HepG2 (cell line): Measurements from ENCODE around the gene SYCE3. TPM values are rescaled to one million over a fixed set of nuclear protein-coding genes. Genes with fewer than 3 reads are reported as not detected.

Source experiments
- ATM ChIP-seq: fragments of 450-650 bp; IDR thresholded peaks from 2 replicates; pipeline ENCODE4 v1.7.1; 2017; ENCODE audit warnings: mild to moderate bottlenecking, borderline replicate concordance
- CCAR2 ChIP-seq: fragments of 200-400 bp; formaldehyde crosslinking; optimal IDR thresholded peaks from 2 replicates; pipeline ENCODE3; 2018; ENCODE audit warnings: low read depth, mild to moderate bottlenecking, low read length, moderate library complexity
- CENPT ChIP-seq: sonication (generic); formaldehyde crosslinking; IDR thresholded peaks from 2 replicates; pipeline ENCODE4 v1.8.0; 2022; ENCODE audit warnings: low read depth, mild to moderate bottlenecking, moderate library complexity, missing genetic modification reagents
- FOXC1 ChIP-seq: sonication (generic); formaldehyde crosslinking; IDR thresholded peaks from 2 replicates; pipeline ENCODE4 v1.8.0; 2022; ENCODE audit warnings: mild to moderate bottlenecking, missing genetic modification reagents, borderline replicate concordance
- GABPA ChIP-seq, 2 experiments: IDR thresholded peaks; 2 replicates each; pipeline ENCODE4 v1.6.1; 2011 to 2016; ENCODE audit warnings: low read depth in 2 of 2, low read length in 1 of 2, missing biosample characterization in 1 of 2, missing genetic modification characterization in 1 of 2
- GATA4 ChIP-seq: sonication (generic); IDR thresholded peaks from 2 replicates; pipeline ENCODE4 v1.6.1; 2016; ENCODE audit warnings: antibody characterized with exemption, low read depth, borderline replicate concordance
- HNRNPLL ChIP-seq: fragments of 200-400 bp; formaldehyde crosslinking; IDR thresholded peaks from 2 replicates; pipeline ENCODE4 v1.6.1; 2017; ENCODE audit warnings: mild to moderate bottlenecking, low read depth, low read length; ENCODE audit not compliant: poor library complexity, severe bottlenecking
- NAIF1 ChIP-seq: sonication (generic); formaldehyde crosslinking; IDR thresholded peaks from 2 replicates; pipeline ENCODE4 v1.5.0; 2020; ENCODE audit warnings: mild to moderate bottlenecking, missing genetic modification reagents, borderline replicate concordance
- PAX8 ChIP-seq: sonication (generic); formaldehyde crosslinking; IDR thresholded peaks from 2 replicates; pipeline ENCODE4 v1.8.0; 2022; ENCODE audit warnings: mild to moderate bottlenecking, missing genetic modification reagents, borderline replicate concordance
- PCBP2 ChIP-seq: fragments of 200-400 bp; formaldehyde crosslinking; optimal IDR thresholded peaks from 2 replicates; pipeline ENCODE3; 2018; ENCODE audit warnings: low read length, low read depth; ENCODE audit not compliant: poor library complexity, severe bottlenecking
- RNF2 ChIP-seq: fragments of 450-650 bp; conservative IDR thresholded peaks from 2 replicates; pipeline ENCODE4 v1.6.1; 2016; ENCODE audit warnings: low read depth
- RNF219 ChIP-seq: sonication (generic); formaldehyde crosslinking; IDR thresholded peaks from 2 replicates; pipeline ENCODE4 v1.5.0; 2020; ENCODE audit warnings: mild to moderate bottlenecking, missing genetic modification reagents
- SIN3A ChIP-seq: IDR thresholded peaks from 2 replicates; pipeline ENCODE4 v1.6.1; 2011; ENCODE audit warnings: low read depth, mild to moderate bottlenecking, control low read depth, low read length, borderline replicate concordance
- TIGD3 ChIP-seq: sonication (generic); formaldehyde crosslinking; IDR thresholded peaks from 2 replicates; pipeline ENCODE4 v1.5.1; 2020; ENCODE audit warnings: mild to moderate bottlenecking, missing genetic modification reagents, borderline replicate concordance
- TRAFD1 ChIP-seq: sonication (generic); formaldehyde crosslinking; IDR thresholded peaks from 2 replicates; pipeline ENCODE4 v1.5.1; 2020; ENCODE audit warnings: missing genetic modification reagents, mild to moderate bottlenecking, borderline replicate concordance
- TSC22D2 ChIP-seq: sonication (generic); formaldehyde crosslinking; IDR thresholded peaks from 2 replicates; pipeline ENCODE4 v1.5.1; 2020; ENCODE audit warnings: missing genetic modification reagents, mild to moderate bottlenecking, borderline replicate concordance
- ZBTB25 ChIP-seq: IDR thresholded peaks from 2 replicates; pipeline ENCODE4 v1.6.1; 2018; ENCODE audit warnings: missing genetic modification reagents
- ZNF224 ChIP-seq: sonication (generic); formaldehyde crosslinking; IDR thresholded peaks from 2 replicates; pipeline ENCODE4 v1.5.0; 2020; ENCODE audit warnings: mild to moderate bottlenecking, missing genetic modification reagents
- ZNF33B ChIP-seq: sonication (generic); formaldehyde crosslinking; IDR thresholded peaks from 2 replicates; pipeline ENCODE4 v1.5.1; 2020; ENCODE audit warnings: mild to moderate bottlenecking, missing genetic modification reagents
- ZNF563 ChIP-seq: sonication (generic); formaldehyde crosslinking; IDR thresholded peaks from 2 replicates; pipeline ENCODE4 v1.8.0; 2022; ENCODE audit warnings: mild to moderate bottlenecking, moderate library complexity, missing genetic modification reagents
- ZNF781 ChIP-seq: sonication (generic); formaldehyde crosslinking; IDR thresholded peaks from 2 replicates; pipeline ENCODE4 v1.5.1; 2020; ENCODE audit warnings: borderline replicate concordance, mild to moderate bottlenecking, missing genetic modification reagents; ENCODE audit errors: not compliant biosample characterization
- ZNF782 ChIP-seq: sonication (generic); formaldehyde crosslinking; IDR thresholded peaks from 2 replicates; pipeline ENCODE4 v1.4.0; 2020; ENCODE audit warnings: missing genetic modification reagents, mild to moderate bottlenecking, borderline replicate concordance
- polyA plus RNA-seq, 8 experiments: library from polyadenylated mRNA; depleted of rRNA in 3 of 8; stranded (reverse) in 7 of 8; unstranded in 1 of 8; fragments of >200 nt; fragmentation: Illumina TruSeq in 4 of 8; extraction: Trizol in 4 of 8; gene quantifications; 2 replicates each; pipeline versions ENCODE4 v1.2.1 to v1.2.3, GENCODE V29; 2011 to 2016; ENCODE audit warnings: low read depth in 4 of 8, missing spikeins in 1 of 8, mixed read lengths in 1 of 8; ENCODE audit not compliant: insufficient read depth in 1 of 8
- total RNA-seq, 5 experiments: library from RNA; depleted of rRNA; stranded (reverse); fragments of >200 nt; fragmentation: Illumina TruSeq; extraction: Trizol; gene quantifications; 2 replicates each; pipeline ENCODE4 v1.2.3, GENCODE V29; 2016; ENCODE audit warnings: low read depth in 1 of 5

Gene SYCE3
- total and polyA plus RNA-seq, 2 of the 13 experiments (the other 11 are each of a cell fraction or from before 2014, with no cell fraction given), result not detected

- TF ChIP-seq RNF219, result no peak
- TF ChIP-seq ZBTB25 (CRISPR knock-in tag), result peak; percentile 92
- no peak for TF ChIP-seq PAX8
- TF ChIP-seq ZNF33B (CRISPR knock-in tag), result no peak
- no peak for TF ChIP-seq ZNF782
- TF ChIP-seq GATA4, result no peak
- peak; percentile 43; the same call in 1 of the 2 replicates for TF ChIP-seq TSC22D2 (CRISPR knock-in tag)
- no peak for TF ChIP-seq ZNF224 (CRISPR knock-in tag)
- TF ChIP-seq NAIF1, result no peak
- TF ChIP-seq ATM, result no peak
- peak; percentile 80; the same call in 1 of the 2 replicates for TF ChIP-seq FOXC1 (CRISPR knock-in tag)
- peak; percentile 73 for TF ChIP-seq GABPA (IDR thresholded peaks at IDR 0.05; ENCODE audit: low read depth, low read length)
- peak; percentile 93 for TF ChIP-seq GABPA (CRISPR knock-in tag; IDR thresholded peaks at IDR 0.05; ENCODE audit: low read depth)
- no peak for TF ChIP-seq TIGD3
- no peak; the same call in 1 of the 2 replicates for TF ChIP-seq ZNF563
- TF ChIP-seq TRAFD1 (CRISPR knock-in tag), result no peak
- no peak for TF ChIP-seq RNF2
- TF ChIP-seq CCAR2, result no peak
- no peak for TF ChIP-seq CENPT (CRISPR knock-in tag)
- TF ChIP-seq SIN3A, result peak; percentile 61; the same call in 1 of the 2 replicates
- TF ChIP-seq PCBP2, result no peak
- TF ChIP-seq HNRNPLL, result peak; percentile 85
- no peak for TF ChIP-seq ZNF781
Measured at GRCh38 chr22:50507991-50508884, 54.5 kb downstream of the SYCE3 start, which contains the start of gene NCAPH2 (continued).
